GM18520 (cell line): ENCODE results near the gene SRBD1.

Experiments used
- ATAC-seq: cut with Tn5 transposase; IDR thresholded peaks from one replicate; pipeline ENCODE4 v1.9.1; 2021; ENCODE audit not compliant: unreplicated experiment

SRBD1 gene

DNA sequence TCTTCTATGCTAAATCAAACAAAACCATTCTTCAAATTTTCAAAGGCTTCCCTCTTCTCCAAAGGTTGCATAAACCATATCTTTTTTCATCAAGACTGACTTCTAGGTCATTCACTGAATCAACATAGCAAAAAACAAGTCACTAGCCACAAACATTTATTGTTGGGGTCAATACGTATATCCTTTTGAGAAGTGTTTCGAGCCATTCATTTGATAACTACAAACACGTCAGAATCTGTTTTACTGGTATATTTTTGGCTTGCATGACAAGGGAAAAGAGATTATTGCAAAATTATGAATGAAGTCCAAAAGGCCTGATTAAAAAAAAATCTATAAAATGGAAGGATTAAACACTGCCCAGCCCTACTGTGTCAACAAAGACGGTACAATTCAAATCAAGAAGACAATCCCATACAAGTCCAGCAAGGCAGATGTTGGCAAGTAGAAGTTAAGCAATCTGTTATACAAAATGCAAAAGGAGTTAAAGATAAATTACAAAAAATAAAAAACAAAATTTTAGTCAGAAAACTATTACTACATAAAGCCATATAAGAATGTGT lies 222.4 kb downstream of the SRBD1 start:
- no peak for ATAC-seq

DNA sequence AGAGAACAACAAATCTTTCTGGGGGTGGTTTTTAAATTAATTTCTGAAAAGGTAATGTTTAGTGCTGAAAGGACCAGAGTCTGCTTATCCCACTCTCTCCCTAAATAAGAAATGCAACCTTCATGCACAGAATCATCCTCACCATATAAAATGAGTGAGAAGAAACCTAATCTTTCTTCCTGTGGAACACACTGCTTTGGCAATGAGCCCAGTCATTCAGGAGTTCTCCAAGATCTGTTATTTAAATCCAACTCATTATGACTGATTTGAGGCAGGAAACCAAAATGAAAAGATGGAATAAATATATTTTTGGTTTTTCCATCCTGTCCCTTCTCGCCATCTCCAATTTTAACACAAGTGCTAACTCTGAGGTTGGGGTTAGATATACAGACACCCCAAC lies 228.3 kb downstream of the SRBD1 start:
- no peak for ATAC-seq

DNA sequence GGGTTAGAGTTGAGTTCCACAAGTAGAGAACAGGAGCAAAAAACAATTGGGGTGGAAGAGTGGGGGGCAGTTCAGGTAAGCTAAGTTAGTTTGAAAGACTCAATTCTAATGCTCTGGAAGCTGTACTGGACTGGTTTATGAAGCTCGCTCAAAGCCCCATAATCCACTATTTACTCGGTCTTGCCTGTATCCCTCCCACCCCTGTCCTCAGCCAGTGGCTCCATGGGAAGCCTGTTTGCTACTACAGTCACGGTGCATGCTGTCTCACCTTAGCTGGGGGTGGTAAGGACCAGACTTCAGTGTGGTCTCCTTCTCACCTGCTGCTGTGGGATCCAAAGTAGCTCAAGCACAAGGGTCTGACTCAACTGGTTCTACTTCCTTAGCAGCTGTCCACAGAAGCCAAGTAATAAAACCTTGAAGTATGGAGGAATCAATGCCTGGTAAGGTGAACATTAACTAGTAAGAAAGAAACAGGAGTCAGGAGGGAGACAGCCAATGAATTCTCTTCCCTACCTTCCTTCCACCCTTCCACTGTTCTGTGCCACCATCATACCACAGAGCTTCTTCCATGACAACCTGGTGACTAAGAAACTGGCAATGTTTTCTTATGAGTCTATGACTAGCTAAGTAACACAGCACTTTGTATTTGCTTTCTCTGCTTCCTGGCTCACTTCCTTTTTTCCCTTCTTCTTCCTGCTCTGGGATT lies 230.8 kb downstream of the SRBD1 start:
- no peak for ATAC-seq

DNA sequence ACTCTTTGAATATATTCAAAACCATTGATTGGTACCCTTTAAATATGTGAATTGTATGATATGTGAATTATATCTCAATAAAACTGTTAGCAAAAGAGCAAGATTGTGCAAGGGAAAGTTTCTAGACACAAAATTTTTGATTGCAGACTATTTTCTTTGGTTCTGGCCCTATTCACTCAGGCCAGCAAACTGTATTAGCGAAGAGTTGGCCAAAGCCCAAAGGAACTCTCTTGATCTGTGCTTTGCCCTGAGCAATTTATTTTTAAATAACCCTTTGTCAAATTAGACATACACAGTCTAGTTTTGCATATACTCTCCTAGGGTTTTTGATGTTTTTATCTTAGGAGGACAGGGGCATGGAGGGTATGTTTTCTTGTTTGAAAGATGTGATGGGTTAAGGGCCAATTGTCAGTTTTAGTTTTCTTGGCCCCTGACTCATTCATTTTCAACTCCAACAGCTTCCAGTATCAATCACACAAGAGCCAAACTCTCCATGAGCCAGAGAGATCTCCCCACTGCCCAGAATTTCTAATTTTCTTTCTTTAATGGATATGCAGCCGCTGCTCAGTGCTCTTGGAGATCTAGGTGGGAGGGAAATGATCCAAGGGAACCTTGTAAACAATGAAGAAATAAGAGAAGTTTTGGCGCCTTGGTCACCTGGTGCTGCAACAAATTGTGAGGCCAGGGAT lies 231.5 kb downstream of the SRBD1 start:
- no peak for ATAC-seq

DNA sequence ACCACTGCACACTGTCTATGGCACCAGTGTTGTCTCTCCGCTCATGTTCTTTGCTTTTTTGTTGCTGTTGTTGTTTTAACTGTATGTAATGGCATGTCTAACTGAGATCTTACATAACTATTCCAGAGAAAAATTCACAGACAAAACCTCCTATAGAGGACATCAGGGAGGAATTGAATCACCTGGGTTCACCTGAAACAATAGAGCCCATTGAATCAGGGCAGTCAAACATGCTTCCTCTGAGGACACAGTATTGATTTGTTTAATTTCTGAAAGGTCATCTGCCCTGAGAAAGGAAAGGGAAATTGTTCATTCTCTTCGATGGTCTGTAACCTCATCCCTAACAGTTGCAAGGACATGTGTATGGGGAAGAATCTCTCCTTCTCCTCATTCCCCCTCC lies 237.5 kb downstream of the SRBD1 start:
- no peak for ATAC-seq

DNA sequence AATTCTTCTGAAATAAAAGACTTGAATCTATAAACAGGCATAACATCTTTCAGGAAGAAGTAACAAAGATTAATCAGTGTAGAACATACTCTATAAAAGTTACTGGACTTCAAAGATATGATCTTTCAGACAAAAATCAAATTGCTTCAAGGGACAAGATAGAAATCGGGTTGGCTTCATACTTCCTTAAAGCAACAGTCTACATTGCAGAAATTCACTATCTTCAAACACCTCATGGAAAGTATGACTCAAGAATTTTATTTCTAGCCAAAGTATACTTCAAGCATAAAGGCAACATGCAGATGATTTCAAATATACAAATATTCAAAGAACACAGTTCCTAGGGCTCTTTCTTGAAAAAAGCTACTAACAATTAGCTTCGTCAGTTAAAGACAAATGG lies 240.7 kb downstream of the SRBD1 start:
- no peak for ATAC-seq

DNA sequence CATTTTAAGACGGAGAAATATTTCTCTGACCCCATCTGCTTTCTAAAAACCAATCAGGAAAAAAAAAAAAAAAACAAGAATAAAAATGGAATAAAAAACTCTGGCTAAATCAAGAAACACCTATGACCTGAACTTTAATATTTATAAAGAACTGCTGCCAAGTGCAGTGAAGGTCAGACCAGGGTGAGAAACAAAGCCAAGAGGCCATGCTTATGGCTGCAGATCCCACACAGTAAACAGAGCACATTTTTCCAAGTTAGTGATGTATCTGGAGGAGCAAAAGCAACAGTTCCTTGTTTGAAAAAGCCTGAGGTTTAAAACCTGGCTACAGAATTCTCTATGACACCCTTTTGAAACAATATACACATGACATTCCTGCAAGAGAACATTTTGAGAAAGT lies 242.3 kb downstream of the SRBD1 start:
- no peak for ATAC-seq

DNA sequence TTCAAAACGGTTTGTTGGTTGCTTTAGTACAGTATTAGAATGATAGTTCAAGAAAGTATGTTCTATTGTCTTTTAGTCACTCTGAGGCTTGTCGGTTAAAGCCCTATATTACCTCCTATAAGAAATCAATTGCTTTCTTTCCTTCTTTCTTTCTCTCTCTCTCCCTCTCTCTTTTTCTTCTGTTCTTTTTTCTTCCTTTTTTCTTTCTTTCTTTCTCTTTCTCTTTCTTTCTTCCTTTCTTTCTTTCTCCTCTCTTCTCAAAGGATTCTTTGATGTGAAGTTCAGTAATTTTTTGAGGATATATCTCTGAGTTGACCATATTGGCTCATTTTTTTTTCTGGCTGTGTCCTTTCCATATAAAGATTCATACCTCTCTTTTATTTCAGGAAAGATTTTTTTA lies 249.4 kb downstream of the SRBD1 start:
- ATAC-seq = no peak

DNA sequence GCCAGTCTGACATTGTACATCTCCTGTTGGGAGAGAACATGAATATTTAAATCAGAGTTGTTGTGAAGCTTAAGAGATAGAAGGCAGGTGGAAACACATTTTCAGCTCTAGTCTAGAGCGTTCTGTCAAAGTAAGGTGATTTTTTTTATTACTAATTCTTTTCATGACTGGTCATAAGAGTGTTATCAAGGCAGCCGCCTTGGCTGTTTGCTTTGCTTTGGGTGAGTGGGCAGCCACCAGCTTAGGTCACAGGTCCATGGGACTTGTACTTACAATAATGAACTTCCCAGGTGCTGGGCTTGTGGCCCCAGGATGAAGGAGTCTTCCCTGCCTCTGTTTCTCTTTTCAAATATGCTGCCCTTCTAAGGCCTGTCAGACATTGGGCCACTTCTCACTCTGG lies 256.3 kb downstream of the SRBD1 start:
- ATAC-seq = no peak

DNA sequence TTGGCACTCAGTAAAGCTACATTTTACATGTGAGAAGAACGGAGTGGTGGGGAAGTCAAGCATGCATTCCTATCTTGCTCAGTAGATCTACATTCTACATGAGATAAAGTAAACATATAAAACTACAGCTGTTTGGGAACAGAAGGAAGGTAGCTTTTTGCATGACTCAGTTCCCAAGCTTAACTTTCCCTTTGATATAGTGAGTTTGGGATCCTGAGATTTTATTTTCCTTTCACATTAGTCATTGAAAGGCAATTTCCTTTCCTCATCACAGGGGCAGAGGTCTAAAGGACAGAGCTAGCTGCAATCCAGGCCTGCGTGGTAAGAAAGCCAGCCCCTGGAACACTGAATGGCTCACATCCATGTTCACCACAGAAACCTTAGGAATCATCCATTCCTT lies 257.2 kb downstream of the SRBD1 start:
- no peak for ATAC-seq

DNA sequence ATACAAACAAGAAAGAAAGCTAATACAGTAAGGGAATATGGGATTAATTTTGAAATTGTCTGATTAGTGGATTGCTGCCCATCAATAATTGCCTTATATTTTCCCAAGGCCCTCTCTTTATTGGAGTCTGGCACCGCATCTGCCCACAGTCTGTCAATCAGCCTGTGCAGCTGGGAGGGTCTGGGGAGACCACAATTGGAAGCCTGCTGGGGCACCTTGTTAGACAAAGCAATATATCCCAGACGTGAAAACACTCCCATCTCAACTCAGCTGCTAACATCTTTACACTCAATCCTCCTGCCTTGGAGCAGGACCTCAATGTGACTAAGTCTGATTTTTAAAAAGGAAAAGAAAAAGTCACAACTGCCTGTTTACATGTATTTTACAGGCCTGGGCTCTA lies 258.6 kb downstream of the SRBD1 start:
- ATAC-seq = no peak

DNA sequence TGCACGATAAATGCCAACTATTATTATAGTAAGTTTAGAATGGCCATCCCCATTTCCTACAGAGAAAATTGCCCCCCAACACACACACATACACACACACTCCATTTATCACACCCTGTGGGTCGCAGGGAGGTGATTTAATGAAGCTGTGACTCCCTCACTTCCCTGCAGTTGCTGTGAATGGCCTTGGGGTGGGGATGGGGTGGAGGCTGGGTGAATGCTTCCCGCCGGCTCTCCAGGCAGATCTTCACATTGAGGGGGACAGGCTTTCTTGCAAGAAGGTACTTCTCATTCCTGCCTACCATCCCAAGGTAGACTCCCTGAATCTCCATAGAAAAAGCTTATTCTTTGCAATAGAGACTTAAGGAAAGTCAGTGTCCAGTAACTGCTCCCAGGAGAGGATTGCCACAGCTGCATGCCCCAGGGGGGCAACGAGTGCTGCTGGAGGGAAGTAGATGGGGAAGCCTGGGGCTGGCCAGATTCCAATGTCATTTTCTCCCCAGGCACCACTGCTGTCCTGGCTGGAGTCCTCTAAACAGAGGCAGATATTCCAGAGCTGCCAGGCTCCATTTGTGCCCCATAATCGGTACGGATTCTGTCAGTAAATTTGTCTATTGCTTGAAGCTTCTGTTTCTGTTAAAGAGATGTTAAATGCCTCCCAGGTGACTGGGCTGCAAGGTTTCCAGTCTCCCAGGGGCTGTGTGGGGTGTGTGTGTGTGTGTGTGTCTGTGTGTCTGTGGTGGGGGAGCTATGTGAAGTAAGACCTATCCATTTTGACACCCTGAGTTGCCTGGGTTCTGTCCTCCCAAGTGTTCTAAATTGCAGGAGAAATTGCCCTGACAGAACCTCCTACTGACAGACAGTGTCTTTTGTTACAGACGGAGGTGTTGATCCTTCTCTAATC lies 265.5 kb downstream of the SRBD1 start:
- ATAC-seq = no peak

DNA sequence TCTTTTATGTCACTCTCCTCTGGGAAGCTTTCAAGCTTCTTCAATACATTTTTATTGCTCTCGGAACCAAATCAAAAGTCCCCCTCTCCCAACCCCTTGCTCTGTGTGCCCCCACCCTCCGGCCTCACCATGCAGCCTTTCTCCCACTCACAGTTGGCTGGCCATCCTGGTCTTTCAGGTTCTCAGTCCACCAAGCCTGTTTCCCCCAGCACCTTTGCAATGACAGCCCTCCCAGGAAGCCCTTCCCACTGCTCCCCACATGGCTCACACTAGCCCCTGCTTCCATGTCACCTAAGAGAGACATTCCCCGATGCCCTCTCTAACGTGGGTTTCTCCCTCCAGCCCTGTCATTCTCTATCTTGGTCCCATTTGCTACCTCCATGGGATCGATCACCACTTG lies 266.6 kb downstream of the SRBD1 start:
- ATAC-seq = no peak

DNA sequence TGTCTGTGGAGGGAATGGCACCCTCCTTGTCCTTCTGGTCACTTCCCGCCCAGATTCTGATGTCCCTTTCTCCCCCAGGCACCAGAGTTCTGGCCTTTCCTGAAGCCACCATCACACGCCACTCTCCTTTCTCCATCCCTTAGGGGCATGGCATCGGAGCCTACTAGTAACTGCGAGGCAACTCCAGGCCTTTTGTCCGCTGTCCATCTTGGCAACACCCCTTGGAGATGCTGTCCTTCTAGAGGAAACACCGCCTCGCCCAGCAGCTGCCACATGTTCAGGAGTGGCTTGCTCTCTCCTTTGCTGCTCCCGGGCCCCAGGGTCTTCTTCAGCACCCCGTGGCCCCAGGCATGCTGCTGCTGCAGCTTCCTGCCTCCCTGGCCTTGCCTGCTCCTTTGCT lies 267.0 kb downstream of the SRBD1 start:
- no peak for ATAC-seq

DNA sequence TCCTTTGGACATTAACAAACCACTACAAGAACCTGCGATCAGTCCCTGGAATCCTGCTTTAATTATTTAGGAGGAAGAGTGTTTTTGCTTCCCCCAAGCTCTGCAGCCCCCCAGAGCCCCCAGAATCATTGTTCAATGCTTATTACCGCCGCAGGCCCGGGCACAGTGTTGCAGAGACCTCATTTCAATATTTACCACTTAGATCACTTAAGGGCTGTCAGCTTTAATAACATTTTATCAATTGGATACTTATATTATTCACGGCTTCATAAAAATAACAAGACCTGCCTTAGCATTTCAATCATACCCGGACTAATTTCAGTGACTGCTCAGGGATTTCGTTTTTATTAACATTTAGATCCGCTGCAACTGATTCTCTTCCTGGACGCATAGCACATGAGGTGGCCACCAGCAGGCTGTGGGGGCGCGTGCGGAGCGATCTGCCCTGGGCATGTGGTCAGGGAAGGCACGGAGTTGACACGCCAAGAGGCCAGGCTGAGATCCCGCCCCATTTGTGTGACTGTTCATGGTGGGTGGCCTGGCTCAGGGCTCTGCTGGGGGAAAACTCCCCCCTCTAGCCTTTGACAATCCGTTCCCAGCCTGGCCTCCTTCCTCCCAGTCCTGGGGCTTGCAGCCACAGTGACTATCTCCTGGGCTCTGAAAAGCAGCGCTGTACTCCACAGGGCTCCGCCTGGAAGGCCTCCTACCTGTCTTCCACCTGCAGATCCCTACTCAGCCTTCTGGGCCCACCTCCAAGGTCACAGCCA lies 267.6 kb downstream of the SRBD1 start:
- ATAC-seq = no peak

DNA sequence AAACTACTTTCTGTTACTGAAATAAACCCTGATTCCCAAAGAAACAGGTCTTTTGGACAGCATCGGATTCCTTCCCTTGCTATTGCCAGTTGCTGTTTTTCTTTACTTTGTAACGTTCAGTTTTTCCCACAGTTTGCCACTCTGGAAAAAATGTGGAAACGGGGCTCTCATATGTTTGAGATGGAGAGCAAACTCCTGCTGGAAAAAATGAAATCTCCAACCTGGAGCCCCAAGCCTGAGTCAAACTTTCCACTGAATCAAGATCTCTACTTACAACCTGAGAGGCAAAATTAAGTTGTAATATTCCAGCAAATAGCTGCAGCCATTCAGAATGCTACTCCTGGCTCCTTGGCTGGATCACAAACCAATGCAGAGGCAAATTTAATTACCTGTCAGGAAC lies 270.7 kb downstream of the SRBD1 start:
- ATAC-seq = no peak

DNA sequence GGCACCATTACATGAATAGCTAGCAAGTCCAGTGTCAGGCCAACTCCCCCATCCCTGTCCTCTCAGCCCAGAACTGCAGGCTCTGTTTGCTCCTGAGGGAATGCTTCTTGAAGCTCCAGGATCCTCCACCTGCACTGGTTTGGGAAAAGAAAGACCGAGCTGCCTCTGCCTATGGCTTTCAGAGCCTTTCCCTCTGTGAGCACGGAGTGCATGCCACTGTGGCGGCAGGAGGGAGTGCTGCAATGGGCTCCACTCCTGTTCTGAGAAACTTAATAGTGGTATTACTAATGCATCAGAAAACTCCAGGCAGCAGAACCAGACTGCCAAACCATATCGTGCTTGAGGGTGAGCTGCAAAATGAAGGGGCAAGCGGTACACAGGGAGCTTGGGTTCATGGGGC lies 271.8 kb downstream of the SRBD1 start:
- ATAC-seq = no peak
